Subcutaneous abdominal adipose tissue (tissue), 5 donors: ENCODE results near the gene CCDC192.
"Not testable (repeated sequence)": the region's sequence is repeated elsewhere in the genome, so short reads cannot be mapped to it uniquely, and the experiment has no call there.

Experiments used
- H3K27ac ChIP-seq: one replicate; pipeline ENCODE4 v1.7.0; 2013; ENCODE audit warnings: low read depth, mild to moderate bottlenecking, inconsistent platforms, low read length, moderate library complexity
- H3K27me3 ChIP-seq, 5 donors: one replicate each; pipeline ENCODE4 v1.7.0; 2013; ENCODE audit warnings: low read length in 5 of 5, inconsistent platforms in 1 of 5; ENCODE audit not compliant: control insufficient read depth in 5 of 5, insufficient read depth in 4 of 5
- H3K36me3 ChIP-seq, 5 donors: one replicate each; pipeline ENCODE4 v1.7.0; 2013; ENCODE audit warnings: low read length in 5 of 5; ENCODE audit not compliant: control insufficient read depth in 5 of 5, insufficient read depth in 5 of 5
- H3K4me1 ChIP-seq, 5 donors: one replicate each; pipeline ENCODE4 v1.7.0; 2013; ENCODE audit warnings: low read length in 5 of 5, mild to moderate bottlenecking in 3 of 5, moderate library complexity in 1 of 5; ENCODE audit not compliant: control insufficient read depth in 5 of 5, insufficient read depth in 5 of 5
- H3K4me3 ChIP-seq, 5 donors: one replicate each; pipeline ENCODE4 v1.7.0; 2013; ENCODE audit warnings: low read length in 5 of 5, low read depth in 1 of 5
- H3K9ac ChIP-seq, 5 donors: one replicate each; pipeline ENCODE4 v1.7.0; 2013; ENCODE audit warnings: low read length in 5 of 5, mild to moderate bottlenecking in 4 of 5, moderate library complexity in 3 of 5
- H3K9me3 ChIP-seq, 5 donors: one replicate each; pipeline ENCODE4 v1.7.0; 2013; ENCODE audit warnings: low read length in 5 of 5; ENCODE audit not compliant: control insufficient read depth in 5 of 5
- donor health status: healthy.
- donor health status: healthy.
- donor health status: healthy.
- donor health status: healthy.
- donor health status: healthy.

CCDC192 gene

GRCh38 chr5:127702926-127703561 lies at the start of gene CCDC192:
Gene CCDC192 (plus strand): TSS chr5:127703391. CDS start chr5:127703446, 55 bp downstream.
- peaks cover 0 to 1% (median 0%) of the 10 kb centered on the region in 5 donors for H3K27me3 ChIP-seq
- no peak within 1 kb of the TSS for H3K4me3 ChIP-seq
- H3K36me3 ChIP-seq, result no peaks in the 10 kb centered on the region
- peaks cover 3 to 18% (median 16%) of the 10 kb centered on the region in 5 donors for H3K4me1 ChIP-seq
- H3K9me3 ChIP-seq, result no peaks in the 10 kb centered on the region
- no peak within 1 kb of the TSS for H3K27ac ChIP-seq
- no peak within 1 kb of the TSS for H3K9ac ChIP-seq

DNA sequence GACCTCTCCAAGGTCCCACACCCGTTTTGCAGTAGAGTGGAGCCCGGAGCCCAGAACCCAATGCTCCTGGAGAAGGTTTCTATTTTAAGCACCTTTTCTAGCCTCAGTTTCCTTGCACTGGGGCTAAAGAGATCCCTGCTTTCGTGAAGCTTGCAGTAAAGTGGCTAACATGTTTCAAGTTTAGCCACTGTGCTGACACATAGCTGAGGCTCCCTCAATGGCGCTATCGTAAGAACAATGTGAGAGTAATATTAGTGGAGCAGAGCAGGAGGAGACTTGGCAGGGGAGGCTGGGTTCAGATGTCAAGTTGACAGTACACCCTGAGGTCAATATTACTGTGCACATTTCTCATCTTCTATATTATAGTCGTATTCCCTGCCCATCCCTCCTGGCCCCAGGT lies 46.4 kb upstream of the CCDC192 start:
- no peak overlapping the region for H3K4me3 ChIP-seq
- H3K27me3 ChIP-seq, result no peaks in the 10 kb centered on the region
- no peaks in the 10 kb centered on the region for H3K9me3 ChIP-seq
- no peaks in the 10 kb centered on the region for H3K36me3 ChIP-seq
- no peak overlapping the region for H3K27ac ChIP-seq
- no peak overlapping the region for H3K9ac ChIP-seq
- H3K4me1 ChIP-seq, result no peaks in the 10 kb centered on the region

GRCh38 chr5:127660047-127660733 lies 43.0 kb upstream of the CCDC192 start:
- no peak overlapping the region for H3K27ac ChIP-seq
- no peaks in the 10 kb centered on the region for H3K36me3 ChIP-seq
- no peaks in the 10 kb centered on the region for H3K9me3 ChIP-seq
- H3K9ac ChIP-seq, result no peak overlapping the region
- H3K27me3 ChIP-seq, result no peaks in the 10 kb centered on the region
- H3K4me3 ChIP-seq, result no peak overlapping the region
- H3K4me1 ChIP-seq, result no peaks in the 10 kb centered on the region

- H3K9me3 ChIP-seq, result no peaks in the 10 kb centered on the region
Observed at GRCh38 chr5:127664093-127664492, 39.1 kb upstream of the CCDC192 start.

GRCh38 chr5:127665641-127666040 lies 37.5 kb upstream of the CCDC192 start:
- H3K9me3 ChIP-seq, result no peaks in the 10 kb centered on the region
- no peaks in the 10 kb centered on the region for H3K27me3 ChIP-seq
- no peak overlapping the region for H3K27ac ChIP-seq
- no peaks in the 10 kb centered on the region for H3K36me3 ChIP-seq
- peaks cover 0 to 8% (median 0%) of the 10 kb centered on the region in 5 donors for H3K4me1 ChIP-seq
- no peak overlapping the region for H3K4me3 ChIP-seq
- H3K9ac ChIP-seq, result no peak overlapping the region

More at GRCh38 chr5:127664093-127664492, 39.1 kb upstream of the CCDC192 start:
- Histone ChIP-seq H3K4me3 (no peak overlapping the region), H3K27ac (no peak overlapping the region), H3K9ac (no peak overlapping the region), H3K36me3 (no peaks in the 10 kb centered on the region), H3K4me1 (peaks cover 0 to 8% (median 0%) of the 10 kb centered on the region in 5 donors), H3K27me3 (no peaks in the 10 kb centered on the region)

GRCh38 chr5:127666043-127666716 lies 37.0 kb upstream of the CCDC192 start:
- Histone ChIP-seq H3K27ac (no peak overlapping the region), H3K4me1 (peaks cover 0 to 8% (median 0%) of the 10 kb centered on the region in 5 donors), H3K4me3 (no peak overlapping the region), H3K9ac (no peak overlapping the region), H3K9me3 (no peaks in the 10 kb centered on the region), H3K36me3 (no peaks in the 10 kb centered on the region), H3K27me3 (no peaks in the 10 kb centered on the region)

- no peaks in the 10 kb centered on the region for H3K9me3 ChIP-seq
- H3K36me3 ChIP-seq, result no peaks in the 10 kb centered on the region
- peaks cover 0 to 8% (median 0%) of the 10 kb centered on the region in 5 donors for H3K4me1 ChIP-seq
- H3K27ac ChIP-seq, result no peak overlapping the region
- H3K9ac ChIP-seq, result no peak overlapping the region
- no peak overlapping the region for H3K4me3 ChIP-seq
- H3K27me3 ChIP-seq, result no peaks in the 10 kb centered on the region
Observed at GRCh38 chr5:127667926-127668325, 35.3 kb upstream of the CCDC192 start.

DNA sequence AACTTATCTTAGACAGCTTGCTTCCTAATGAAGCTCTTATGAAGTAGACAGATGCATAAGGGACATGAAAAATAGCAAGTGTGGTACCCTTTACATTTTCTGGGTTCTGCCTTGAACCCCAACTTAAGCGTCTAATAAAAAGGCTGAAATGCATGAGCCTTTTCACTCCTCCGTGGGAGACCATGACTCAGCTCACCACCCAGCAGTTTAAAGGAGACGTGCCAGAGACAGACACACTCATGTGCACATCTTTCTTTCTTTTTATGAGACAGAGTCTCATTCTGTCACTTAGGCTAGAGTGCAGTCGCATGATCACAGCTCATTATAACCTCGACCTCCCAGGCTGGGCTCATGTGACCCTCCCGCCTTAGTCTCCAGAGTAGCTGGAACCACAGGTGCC lies 32.0 kb upstream of the CCDC192 start:
- Histone ChIP-seq H3K9me3 (no peaks in the 10 kb centered on the region), H3K36me3 (no peaks in the 10 kb centered on the region), H3K9ac (no peak overlapping the region), H3K4me3 (no peak overlapping the region), H3K27me3 (no peaks in the 10 kb centered on the region), H3K27ac (no peak overlapping the region), H3K4me1 (peaks cover 0 to 2% (median 0%) of the 10 kb centered on the region in 5 donors)

GRCh38 chr5:127673117-127673800 lies 29.9 kb upstream of the CCDC192 start:
- Histone ChIP-seq H3K36me3 (no peaks in the 10 kb centered on the region), H3K27ac (no peak overlapping the region), H3K4me3 (no peak overlapping the region), H3K27me3 (no peaks in the 10 kb centered on the region), H3K4me1 (no peaks in the 10 kb centered on the region), H3K9me3 (no peaks in the 10 kb centered on the region), H3K9ac (no peak overlapping the region)

DNA sequence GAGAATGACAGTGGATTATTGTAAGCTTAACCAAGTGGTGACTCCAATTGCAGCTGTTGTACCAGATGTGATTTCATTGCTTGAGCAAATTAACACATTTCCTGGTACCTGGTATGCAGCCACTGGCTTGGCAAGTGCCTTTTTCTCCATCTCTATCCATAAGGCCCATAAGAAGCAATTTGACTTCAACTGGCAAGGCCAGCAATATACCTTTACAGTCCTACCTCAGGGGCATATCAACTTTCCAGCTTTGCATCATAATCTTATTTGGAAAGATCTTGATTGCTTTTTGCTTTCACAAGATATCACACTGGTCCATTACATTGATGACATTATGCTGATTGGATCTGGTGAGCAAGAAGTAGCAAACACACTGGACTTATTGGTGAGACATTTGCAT lies 26.2 kb upstream of the CCDC192 start:
- not testable (repeated sequence) for H3K27me3 ChIP-seq, H3K9ac ChIP-seq, H3K27ac ChIP-seq, H3K4me1 ChIP-seq, H3K9me3 ChIP-seq, H3K36me3 ChIP-seq, H3K4me3 ChIP-seq
